ENCODE data around the gene CDK19. TPM values are rescaled to one million over a fixed set of nuclear protein-coding genes. Genes with fewer than 3 reads are reported as not detected.

CDK19 gene
- total and polyA plus RNA-seq, 2 donors (not counting 1 experiment from before 2014, with no cell fraction given): 11.2 to 11.3 TPM

- no peak for DNase-seq (ENCODE audit: low read depth in 2 of 2)
- no peak overlapping the region for H2AFZ ChIP-seq (ENCODE audit: low read length)
- H3K79me2 ChIP-seq (ENCODE audit: control insufficient read depth, insufficient read depth, low read length): no peaks in the 10 kb centered on the region
- no peak overlapping the region for H3K27ac ChIP-seq (ENCODE audit: insufficient read depth, low read length)
- no peaks in the 10 kb centered on the region for H3K9me3 ChIP-seq (ENCODE audit: control insufficient read depth, insufficient read depth, low read depth, low read length)
- H3K36me3 ChIP-seq (ENCODE audit: control insufficient read depth, insufficient read depth, low read length): no peaks in the 10 kb centered on the region
- H3K4me1 ChIP-seq (ENCODE audit: control insufficient read depth, extremely low read depth, insufficient read depth, low read length): no peaks in the 10 kb centered on the region
- no peak overlapping the region for H3K9ac ChIP-seq (ENCODE audit: insufficient read depth, low read length)
- H4K20me1 ChIP-seq (ENCODE audit: control insufficient read depth, extremely low read depth, insufficient read depth, low read length): no peaks in the 10 kb centered on the region
- TF ChIP-seq CTCF (conservative IDR thresholded peaks at IDR 0.05 in 1 of 2, IDR thresholded peaks at IDR 0.05 in 1 of 2; ENCODE audit: low read depth in 1 of 2, low read length in 2 of 2) (no peak), EZH2 (IDR thresholded peaks at IDR 0.05; ENCODE audit: low read length, missing control alignments) (no peak)
- H3K4me2 ChIP-seq (ENCODE audit: extremely low read depth, insufficient read depth, low read length): no peak overlapping the region
- no peaks in the 10 kb centered on the region for H3K27me3 ChIP-seq (ENCODE audit: control insufficient read depth, insufficient read depth, low read length)
- no peak overlapping the region for H3K4me3 ChIP-seq (replicated peaks in 1 of 4; ENCODE audit: control extremely low read depth in 1 of 4, insufficient read depth in 1 of 4, low read depth in 3 of 4, low read length in 4 of 4)
Observed at GRCh38 chr6:110741517-110741916, 73.8 kb downstream of the CDK19 start.

GRCh38 chr6:110738899-110739365 is 76.3 kb downstream of the CDK19 start:
- DNase-seq (ENCODE audit: low read depth in 2 of 2): no peak
- Histone ChIP-seq H3K27me3 (ENCODE audit: control insufficient read depth, insufficient read depth, low read length) (no peaks in the 10 kb centered on the region), H3K9me3 (ENCODE audit: control insufficient read depth, insufficient read depth, low read depth, low read length) (no peaks in the 10 kb centered on the region), H3K4me2 (ENCODE audit: extremely low read depth, insufficient read depth, low read length) (no peak overlapping the region), H4K20me1 (ENCODE audit: control insufficient read depth, extremely low read depth, insufficient read depth, low read length) (no peaks in the 10 kb centered on the region), H3K79me2 (ENCODE audit: control insufficient read depth, insufficient read depth, low read length) (no peaks in the 10 kb centered on the region), H3K27ac (ENCODE audit: insufficient read depth, low read length) (no peak overlapping the region), H3K4me3 (replicated peaks in 1 of 4; ENCODE audit: control extremely low read depth in 1 of 4, insufficient read depth in 1 of 4, low read depth in 3 of 4, low read length in 4 of 4) (no peak overlapping the region), H3K4me1 (ENCODE audit: control insufficient read depth, extremely low read depth, insufficient read depth, low read length) (no peaks in the 10 kb centered on the region), H3K36me3 (ENCODE audit: control insufficient read depth, insufficient read depth, low read length) (no peaks in the 10 kb centered on the region), H3K9ac (ENCODE audit: insufficient read depth, low read length) (no peak overlapping the region), H2AFZ (ENCODE audit: low read length) (no peak overlapping the region)
- TF ChIP-seq CTCF (conservative IDR thresholded peaks at IDR 0.05 in 1 of 2, IDR thresholded peaks at IDR 0.05 in 1 of 2; ENCODE audit: low read depth in 1 of 2, low read length in 2 of 2): no peak
- TF ChIP-seq EZH2 (IDR thresholded peaks at IDR 0.05; ENCODE audit: low read length, missing control alignments): no peak

- Histone ChIP-seq H3K27ac (ENCODE audit: insufficient read depth, low read length) (no peak overlapping the region), H3K4me3 (replicated peaks in 1 of 4; ENCODE audit: control extremely low read depth in 1 of 4, insufficient read depth in 1 of 4, low read depth in 3 of 4, low read length in 4 of 4) (no peak overlapping the region), H3K9ac (ENCODE audit: insufficient read depth, low read length) (no peak overlapping the region), H3K27me3 (ENCODE audit: control insufficient read depth, insufficient read depth, low read length) (no peaks in the 10 kb centered on the region), H3K4me2 (ENCODE audit: extremely low read depth, insufficient read depth, low read length) (no peak overlapping the region), H3K79me2 (ENCODE audit: control insufficient read depth, insufficient read depth, low read length) (no peaks in the 10 kb centered on the region), H3K36me3 (ENCODE audit: control insufficient read depth, insufficient read depth, low read length) (no peaks in the 10 kb centered on the region), H3K9me3 (ENCODE audit: control insufficient read depth, insufficient read depth, low read depth, low read length) (no peaks in the 10 kb centered on the region), H2AFZ (ENCODE audit: low read length) (no peak overlapping the region), H4K20me1 (ENCODE audit: control insufficient read depth, extremely low read depth, insufficient read depth, low read length) (no peaks in the 10 kb centered on the region), H3K4me1 (ENCODE audit: control insufficient read depth, extremely low read depth, insufficient read depth, low read length) (no peaks in the 10 kb centered on the region)
- TF ChIP-seq EZH2 (IDR thresholded peaks at IDR 0.05; ENCODE audit: low read length, missing control alignments): no peak
- no peak for TF ChIP-seq CTCF (conservative IDR thresholded peaks at IDR 0.05 in 1 of 2, IDR thresholded peaks at IDR 0.05 in 1 of 2; ENCODE audit: low read depth in 1 of 2, low read length in 2 of 2)
- no peak for DNase-seq (ENCODE audit: low read depth in 2 of 2)
Observed at GRCh38 chr6:110735666-110736065, 79.6 kb downstream of the CDK19 start.
